HG03108 (cell line): ENCODE measurements around the gene RNF152.

Experiments
- ATAC-seq: cut with Tn5 transposase; IDR thresholded peaks from one replicate; pipeline ENCODE4 v1.9.1; 2021; ENCODE audit warnings: moderate library complexity; ENCODE audit not compliant: unreplicated experiment

RNF152 gene

DNA sequence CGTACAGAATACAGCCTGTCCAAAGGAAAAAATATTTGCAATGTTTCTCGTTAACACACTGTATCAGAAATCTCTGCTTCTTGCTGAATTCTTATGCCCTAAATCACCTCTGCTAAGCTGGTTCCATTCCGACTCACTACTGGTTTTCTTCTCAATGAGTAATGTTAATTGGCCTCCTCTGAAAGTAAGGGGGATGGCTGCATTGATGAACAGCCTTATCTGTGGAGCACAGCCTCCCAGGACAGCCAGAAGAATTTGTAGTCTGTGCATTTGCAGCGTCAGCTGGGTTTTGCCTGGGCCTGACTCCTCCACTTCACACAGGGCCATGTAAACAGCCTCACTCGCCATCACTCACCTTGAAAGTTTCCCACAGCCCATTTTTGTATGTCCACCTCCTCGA, 127.7 kb downstream of the RNF152 start:
- ATAC-seq, result no peak

DNA sequence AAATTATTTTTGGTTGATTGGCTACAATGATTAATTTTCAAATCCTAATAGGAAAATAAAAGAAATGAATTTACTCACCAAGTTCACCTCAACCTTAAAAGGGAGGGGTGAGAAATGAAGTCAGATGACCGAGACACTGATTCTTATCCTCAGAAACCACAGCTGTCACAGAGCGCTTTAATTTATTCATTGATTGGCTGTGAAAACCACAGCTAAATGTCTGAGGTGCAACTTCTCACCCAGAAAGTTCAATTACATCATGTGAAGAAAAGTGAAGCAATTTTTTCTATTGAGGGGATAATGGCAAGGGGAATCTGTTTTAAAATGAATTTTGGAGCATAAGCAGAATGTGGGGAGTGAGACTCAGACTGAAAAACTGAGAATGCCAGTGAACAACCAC, 128.4 kb downstream of the RNF152 start:
- ATAC-seq, result no peak

DNA sequence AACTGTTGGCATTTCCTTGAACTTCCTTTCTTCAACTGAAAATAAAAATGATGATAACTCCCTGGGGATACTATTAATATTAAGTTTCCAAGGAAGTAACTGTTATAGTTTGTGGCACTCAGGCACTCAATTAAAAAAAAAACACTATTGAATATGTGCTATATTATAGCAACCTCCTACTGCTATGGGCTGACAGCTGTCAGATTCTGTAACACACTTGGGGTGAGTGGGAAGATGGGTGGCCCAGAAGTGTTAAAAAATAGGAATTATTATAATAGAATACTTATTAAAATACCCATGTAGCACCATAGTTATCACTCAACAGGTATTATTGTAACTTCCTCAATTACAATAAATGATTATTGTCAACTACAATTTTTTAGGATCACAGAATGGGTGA, 130.9 kb downstream of the RNF152 start:
- ATAC-seq, result no peak
